PC-3 (cell line): ENCODE data around the gene TMEM158. TPM values are rescaled to one million over a fixed set of nuclear protein-coding genes. Genes with fewer than 3 reads are reported as not detected.

Experiments
- ATAC-seq: fragments of 200-7000 bp; cut with Tn5 transposase; 2 replicates; pipeline ENCODE4 v1.9.1; 2020; ENCODE audit warnings: mild to moderate bottlenecking, moderate library complexity
- BruUV-seq: library from RNA; stranded (reverse); fragments of 400-500 nt; replicated peaks from 2 replicates; lab custom pipeline; 2021; lab: Mats Ljungman, UMichigan
- CTCF ChIA-PET: fragments of 300-600 bp; sonication (Branson Sonifier 250); formaldehyde crosslinking; loops from one replicate; lab custom pipeline; 2022; ENCODE audit warnings: antibody characterized with exemption; lab: Charles Lee
- POLR2A ChIA-PET: fragments of 300-600 bp; sonication (Branson Sonifier 250); formaldehyde crosslinking; loops from one replicate; lab custom pipeline; 2022; ENCODE audit warnings: antibody characterized with exemption; ENCODE audit not compliant: unreplicated experiment; lab: Charles Lee
- DNase-seq: peaks from one replicate; pipeline ENCODE4 v3.0.0-alpha.2; 2015
- H2AFZ ChIP-seq: fragments of 300-600 bp; sonication (generic); 2 replicates; pipeline ENCODE4 v1.6.0; 2016; ENCODE audit warnings: antibody characterized with exemption, low read length
- H3F3A ChIP-seq: fragments of 300-600 bp; sonication (generic); one replicate; pipeline ENCODE4 v1.6.0; 2017; ENCODE audit warnings: antibody characterized with exemption, low read length, control low read depth, mild to moderate bottlenecking; ENCODE audit not compliant: unreplicated experiment
- H3K27ac ChIP-seq: fragments of 300-600 bp; sonication (generic); 2 replicates; pipeline ENCODE4 v1.5.1; 2016; ENCODE audit warnings: mild to moderate bottlenecking, low read length
- H3K27me3 ChIP-seq: fragments of 300-600 bp; sonication (generic); 2 replicates; pipeline ENCODE4 v1.6.1; 2016; ENCODE audit warnings: low read length, mixed read lengths
- H3K36me3 ChIP-seq: fragments of 300-600 bp; sonication (generic); 2 replicates; pipeline ENCODE4 v1.6.1; 2016; ENCODE audit warnings: low read depth, mixed run types, low read length, mixed read lengths
- H3K4me1 ChIP-seq: fragments of 300-600 bp; sonication (generic); 2 replicates; pipeline ENCODE4 v1.5.1; 2016; ENCODE audit warnings: low read length; ENCODE audit not compliant: insufficient read depth
- H3K4me2 ChIP-seq: fragments of 300-600 bp; sonication (generic); 2 replicates; pipeline ENCODE4 v1.6.0; 2016; ENCODE audit warnings: low read length
- H3K4me3 ChIP-seq: fragments of 300-600 bp; sonication (generic); 2 replicates; pipeline ENCODE4 v1.5.1; 2016; ENCODE audit warnings: mild to moderate bottlenecking, low read length, mixed read lengths
- H3K79me2 ChIP-seq: fragments of 300-600 bp; sonication (generic); 2 replicates; pipeline ENCODE4 v1.6.1; 2017; ENCODE audit warnings: low read length, mixed read lengths
- H3K9ac ChIP-seq: fragments of 300-600 bp; sonication (generic); 2 replicates; pipeline ENCODE4 v1.6.0; 2016; ENCODE audit warnings: mild to moderate bottlenecking, low read length
- H3K9me2 ChIP-seq: fragments of 300-600 bp; sonication (generic); replicated peaks from 2 replicates; pipeline ENCODE4 v1.6.1; 2016; ENCODE audit warnings: mixed run types, low read length, mixed read lengths
- H3K9me3 ChIP-seq: fragments of 300-600 bp; sonication (generic); 2 replicates; pipeline ENCODE4 v1.6.1; 2016; ENCODE audit warnings: low read length, mixed read lengths
- H4K20me1 ChIP-seq: fragments of 300-600 bp; sonication (generic); 2 replicates; pipeline ENCODE4 v1.6.1; 2016; ENCODE audit warnings: low read length, mixed read lengths
- EZH2 ChIP-seq: fragments of 300-600 bp; sonication (generic); IDR thresholded peaks from one replicate; pipeline ENCODE4 v1.6.1; 2017; ENCODE audit warnings: antibody characterized with exemption, mild to moderate bottlenecking, low read length; ENCODE audit not compliant: unreplicated experiment
- EZH2phosphoT487 ChIP-seq: fragments of 300-600 bp; sonication (generic); IDR thresholded peaks from 2 replicates; pipeline ENCODE4 v1.6.1; 2018; ENCODE audit warnings: mild to moderate bottlenecking, antibody characterized with exemption, low read length, borderline replicate concordance
- intact Hi-C: fragments of 100-400 bp; cut with micrococcal nuclease; formaldehyde crosslinking; loops from 2 replicates; pipeline ENCODE4 v1.9.0; 2023
- total RNA-seq: library from RNA; depleted of rRNA; stranded (reverse); fragments of >200 nt; gene quantifications from 2 replicates; pipeline ENCODE4 v1.2.3, GENCODE V29; 2014
- TF ChIP-seq, protein P1 (sequence below): fragments of 300-600 bp; sonication (generic); conservative IDR thresholded peaks from 2 replicates; pipeline ENCODE4 v1.5.1; 2017; ENCODE audit warnings: antibody characterized with exemption, low read depth, mild to moderate bottlenecking, low read length

Gene TMEM158
- total RNA-seq, 1 experiment from 2014 or later = 82.9 TPM

GRCh38 chr3:45240292-45240691, 14.2 kb upstream of the TMEM158 start:
- intact Hi-C loops = no loop called here
- Histone ChIP-seq H3K9me3 (no peaks in the 10 kb centered on the region), H3K9me2 (no peaks in the 10 kb centered on the region), H4K20me1 (no peaks in the 10 kb centered on the region), H3K27ac (no peak overlapping the region), H3K4me3 (no peak overlapping the region), H3K4me1 (no peaks in the 10 kb centered on the region), H3K27me3 (no peaks in the 10 kb centered on the region), H3K79me2 (no peaks in the 10 kb centered on the region), H3F3A (no peaks in the 10 kb centered on the region), H3K4me2 (no peak overlapping the region), H3K9ac (no peak overlapping the region), H3K36me3 (no peaks in the 10 kb centered on the region), H2AFZ (no peak overlapping the region)
- DNase-seq = no peak
- no TSS peak for BruUV-seq
- no peak for ATAC-seq
- ChIA-PET POLR2A (no interaction called here), CTCF (no interaction called here)
- no peak for TF ChIP-seq EZH2
- TF ChIP-seq EZH2phosphoT487 = no peak
- TF ChIP-seq, protein P1, sequence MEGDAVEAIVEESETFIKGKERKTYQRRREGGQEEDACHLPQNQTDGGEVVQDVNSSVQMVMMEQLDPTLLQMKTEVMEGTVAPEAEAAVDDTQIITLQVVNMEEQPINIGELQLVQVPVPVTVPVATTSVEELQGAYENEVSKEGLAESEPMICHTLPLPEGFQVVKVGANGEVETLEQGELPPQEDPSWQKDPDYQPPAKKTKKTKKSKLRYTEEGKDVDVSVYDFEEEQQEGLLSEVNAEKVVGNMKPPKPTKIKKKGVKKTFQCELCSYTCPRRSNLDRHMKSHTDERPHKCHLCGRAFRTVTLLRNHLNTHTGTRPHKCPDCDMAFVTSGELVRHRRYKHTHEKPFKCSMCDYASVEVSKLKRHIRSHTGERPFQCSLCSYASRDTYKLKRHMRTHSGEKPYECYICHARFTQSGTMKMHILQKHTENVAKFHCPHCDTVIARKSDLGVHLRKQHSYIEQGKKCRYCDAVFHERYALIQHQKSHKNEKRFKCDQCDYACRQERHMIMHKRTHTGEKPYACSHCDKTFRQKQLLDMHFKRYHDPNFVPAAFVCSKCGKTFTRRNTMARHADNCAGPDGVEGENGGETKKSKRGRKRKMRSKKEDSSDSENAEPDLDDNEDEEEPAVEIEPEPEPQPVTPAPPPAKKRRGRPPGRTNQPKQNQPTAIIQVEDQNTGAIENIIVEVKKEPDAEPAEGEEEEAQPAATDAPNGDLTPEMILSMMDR = no peak

GRCh38 chr3:45239254-45239653, 13.2 kb upstream of the TMEM158 start:
- no peaks in the 10 kb centered on the region for H4K20me1 ChIP-seq
- POLR2A ChIA-PET = no interaction called here

GRCh38 chr3:45236964-45237363, 10.9 kb upstream of the TMEM158 start:
- no peaks in the 10 kb centered on the region for H4K20me1 ChIP-seq
- no TSS peak for BruUV-seq
- H3K4me3 ChIP-seq = no peak overlapping the region
- H3K36me3 ChIP-seq = no peaks in the 10 kb centered on the region
- ChIA-PET POLR2A (no interaction called here), CTCF (no interaction called here)
- no peak overlapping the region for H3K27ac ChIP-seq
- H2AFZ ChIP-seq = no peak overlapping the region
- ATAC-seq = no peak; the same call in 1 of the 2 replicates
- intact Hi-C loops = no loop called here
- no peaks in the 10 kb centered on the region for H3K9me2 ChIP-seq
- H3K79me2 ChIP-seq = no peaks in the 10 kb centered on the region
- H3F3A ChIP-seq = no peaks in the 10 kb centered on the region
- TF ChIP-seq, protein P1 = no peak
- TF ChIP-seq EZH2phosphoT487 (no peak), EZH2 (no peak)
- no peak overlapping the region for H3K9ac ChIP-seq
- no peaks in the 10 kb centered on the region for H3K9me3 ChIP-seq
- peaks cover 5% of the 10 kb centered on the region; the same call in 1 of the 2 replicates for H3K4me1 ChIP-seq
- H3K4me2 ChIP-seq = no peak overlapping the region
- H3K27me3 ChIP-seq = no peaks in the 10 kb centered on the region
- DNase-seq = no peak

More at GRCh38 chr3:45239254-45239653, 13.2 kb upstream of the TMEM158 start:
- BruUV-seq = no TSS peak
- Histone ChIP-seq H3K27ac (no peak overlapping the region), H3K9me2 (no peaks in the 10 kb centered on the region), H3K9ac (no peak overlapping the region), H3K4me2 (no peak overlapping the region), H3K9me3 (no peaks in the 10 kb centered on the region), H3F3A (no peaks in the 10 kb centered on the region), H3K4me3 (no peak overlapping the region), H3K36me3 (no peaks in the 10 kb centered on the region), H3K4me1 (peaks cover 4% of the 10 kb centered on the region; the same call in 1 of the 2 replicates), H3K27me3 (no peaks in the 10 kb centered on the region), H2AFZ (no peak overlapping the region), H3K79me2 (no peaks in the 10 kb centered on the region)
- ATAC-seq = no peak
- CTCF ChIA-PET = no interaction called here
- DNase-seq = no peak
- intact Hi-C loops = no loop called here
- TF ChIP-seq, protein P1 = no peak
- TF ChIP-seq EZH2phosphoT487 = no peak
- TF ChIP-seq EZH2 = no peak
